RWPE2 (cell line): ENCODE data around the gene AOPEP.
A peak's percentile ranks its signal among the peaks of the same experiment; 100 is the strongest.

Experiments used
- ATAC-seq: fragments of 200-7000 bp; cut with Tn5 transposase; 3 replicates; pipeline ENCODE4 v1.9.1; 2021; ENCODE audit warnings: low read depth
- DNase-seq: peaks from one replicate; pipeline ENCODE4 v3.0.0-alpha.2; 2020; ENCODE audit warnings: low spot score
- H3K27ac ChIP-seq: fragments of 450-650 bp; 2 replicates; pipeline ENCODE4 v1.5.1; 2017; ENCODE audit warnings: mild to moderate bottlenecking; ENCODE audit not compliant: poor library complexity, severe bottlenecking
- H3K27me3 ChIP-seq: fragments of 250-450 bp; sonication (Bioruptor Pico); 2 replicates; pipeline ENCODE4 v1.5.1; 2021; ENCODE audit warnings: mild to moderate bottlenecking, moderate library complexity; ENCODE audit not compliant: insufficient read depth, poor library complexity, severe bottlenecking
- H3K36me3 ChIP-seq: fragments of 250-450 bp; sonication (Bioruptor Pico); 2 replicates; pipeline ENCODE4 v1.5.1; 2020; ENCODE audit warnings: low read depth, mild to moderate bottlenecking, moderate library complexity
- H3K4me1 ChIP-seq: fragments of 250-450 bp; sonication (Bioruptor Pico); 2 replicates; pipeline ENCODE4 v1.5.1; 2021; ENCODE audit warnings: mild to moderate bottlenecking, moderate library complexity; ENCODE audit not compliant: insufficient read depth, poor library complexity, severe bottlenecking
- H3K4me3 ChIP-seq: fragments of 250-450 bp; sonication (Bioruptor Pico); 2 replicates; pipeline ENCODE4 v1.5.1; 2021; ENCODE audit warnings: mild to moderate bottlenecking, moderate library complexity; ENCODE audit not compliant: severe bottlenecking
- H3K9me3 ChIP-seq: fragments of 250-450 bp; sonication (Bioruptor Pico); 2 replicates; pipeline ENCODE4 v1.5.1; 2021; ENCODE audit warnings: mild to moderate bottlenecking, moderate library complexity; ENCODE audit not compliant: severe bottlenecking
- TF ChIP-seq, protein P1 (sequence below): fragments of 450-650 bp; IDR thresholded peaks from one replicate; pipeline ENCODE4 v1.5.1; 2017; ENCODE audit warnings: mild to moderate bottlenecking, moderate library complexity; ENCODE audit not compliant: poor library complexity, severe bottlenecking

AOPEP gene

GRCh38 chr9:95095641-95096355 lies 369.3 kb downstream of the AOPEP start:
- Histone ChIP-seq H3K27me3 (no peaks in the 10 kb centered on the region), H3K4me1 (peaks cover 37% of the 10 kb centered on the region), H3K27ac (no peak overlapping the region), H3K9me3 (no peaks in the 10 kb centered on the region), H3K36me3 (peaks cover 9% of the 10 kb centered on the region), H3K4me3 (no peak overlapping the region)
- ATAC-seq (no peak), DNase-seq (no peak)
- TF ChIP-seq, protein P1, sequence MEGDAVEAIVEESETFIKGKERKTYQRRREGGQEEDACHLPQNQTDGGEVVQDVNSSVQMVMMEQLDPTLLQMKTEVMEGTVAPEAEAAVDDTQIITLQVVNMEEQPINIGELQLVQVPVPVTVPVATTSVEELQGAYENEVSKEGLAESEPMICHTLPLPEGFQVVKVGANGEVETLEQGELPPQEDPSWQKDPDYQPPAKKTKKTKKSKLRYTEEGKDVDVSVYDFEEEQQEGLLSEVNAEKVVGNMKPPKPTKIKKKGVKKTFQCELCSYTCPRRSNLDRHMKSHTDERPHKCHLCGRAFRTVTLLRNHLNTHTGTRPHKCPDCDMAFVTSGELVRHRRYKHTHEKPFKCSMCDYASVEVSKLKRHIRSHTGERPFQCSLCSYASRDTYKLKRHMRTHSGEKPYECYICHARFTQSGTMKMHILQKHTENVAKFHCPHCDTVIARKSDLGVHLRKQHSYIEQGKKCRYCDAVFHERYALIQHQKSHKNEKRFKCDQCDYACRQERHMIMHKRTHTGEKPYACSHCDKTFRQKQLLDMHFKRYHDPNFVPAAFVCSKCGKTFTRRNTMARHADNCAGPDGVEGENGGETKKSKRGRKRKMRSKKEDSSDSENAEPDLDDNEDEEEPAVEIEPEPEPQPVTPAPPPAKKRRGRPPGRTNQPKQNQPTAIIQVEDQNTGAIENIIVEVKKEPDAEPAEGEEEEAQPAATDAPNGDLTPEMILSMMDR, result no peak

DNA sequence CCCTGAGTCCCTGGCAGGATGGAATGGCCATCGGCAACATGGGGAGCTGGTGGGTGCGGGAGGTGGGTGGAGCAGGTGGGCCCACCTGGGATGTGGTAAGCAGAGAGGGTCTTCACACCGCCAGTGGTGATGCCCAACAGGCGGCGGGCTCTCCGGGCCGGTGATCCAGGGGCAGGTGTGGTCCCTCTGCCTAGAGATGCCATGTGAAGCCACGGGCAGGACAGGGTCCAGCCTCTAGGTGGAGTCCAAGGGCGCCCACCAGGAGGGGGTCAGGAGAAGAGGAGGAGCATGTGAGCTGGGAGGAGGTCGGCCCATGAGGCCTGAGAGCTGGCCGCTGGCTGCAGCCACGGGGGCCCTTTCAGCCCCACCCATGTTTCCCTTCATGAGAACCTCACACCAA lies 369.9 kb downstream of the AOPEP start:
- peaks cover 15% of the 10 kb centered on the region for H3K36me3 ChIP-seq
- no peak overlapping the region for H3K4me3 ChIP-seq
- TF ChIP-seq, protein P1, result no peak
- DNase-seq (no peak), ATAC-seq (no peak)
- no peaks in the 10 kb centered on the region for H3K27me3 ChIP-seq
- H3K4me1 ChIP-seq, result peaks cover 37% of the 10 kb centered on the region
- no peaks in the 10 kb centered on the region for H3K9me3 ChIP-seq
- H3K27ac ChIP-seq, result no peak overlapping the region

DNA sequence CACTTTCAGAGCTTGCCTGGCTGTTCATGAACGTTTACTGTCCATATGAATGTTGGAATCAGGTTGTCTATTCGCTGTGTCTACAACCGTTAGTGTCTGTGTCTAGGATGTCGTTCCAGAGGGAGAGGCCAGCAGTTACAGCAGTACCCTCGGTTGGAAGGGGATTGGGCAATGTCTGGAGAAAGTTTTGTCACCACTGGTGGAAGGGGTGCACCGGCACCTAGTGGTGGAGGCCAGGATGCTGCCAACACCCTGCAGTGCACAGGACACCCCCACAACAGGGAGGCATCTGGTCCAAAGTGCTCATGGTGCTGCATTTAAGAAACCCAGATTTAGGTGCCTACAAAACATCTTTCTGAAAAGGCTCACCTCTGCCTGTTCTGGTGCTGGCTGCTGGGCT lies 370.3 kb downstream of the AOPEP start:
- DNase-seq (no peak), ATAC-seq (no peak)
- no peak overlapping the region for H3K27ac ChIP-seq
- no peaks in the 10 kb centered on the region for H3K27me3 ChIP-seq
- H3K4me1 ChIP-seq, result peaks cover 37% of the 10 kb centered on the region
- no peak overlapping the region for H3K4me3 ChIP-seq
- H3K9me3 ChIP-seq, result no peaks in the 10 kb centered on the region
- TF ChIP-seq, protein P1, result peak; percentile 12
- peaks cover 18% of the 10 kb centered on the region for H3K36me3 ChIP-seq

- no peaks in the 10 kb centered on the region for H3K27me3 ChIP-seq
- H3K27ac ChIP-seq, result peak overlapping the region; percentile 95
- DNase-seq (no peak), ATAC-seq (no peak)
- TF ChIP-seq, protein P1, result no peak
- peaks cover 34% of the 10 kb centered on the region for H3K4me1 ChIP-seq
- no peaks in the 10 kb centered on the region for H3K9me3 ChIP-seq
- H3K4me3 ChIP-seq, result no peak overlapping the region
- H3K36me3 ChIP-seq, result peaks cover 18% of the 10 kb centered on the region
These were observed 370.8 kb downstream of the AOPEP start for GRCh38 chr9:95097279-95097678.

- H3K4me3 ChIP-seq, result no peak overlapping the region
- H3K9me3 ChIP-seq, result no peaks in the 10 kb centered on the region
- H3K36me3 ChIP-seq, result peaks cover 16% of the 10 kb centered on the region
- H3K27me3 ChIP-seq, result no peaks in the 10 kb centered on the region
- TF ChIP-seq, protein P1, result no peak
- peaks cover 35% of the 10 kb centered on the region for H3K4me1 ChIP-seq
- no peak for ATAC-seq
- DNase-seq, result no peak
- H3K27ac ChIP-seq, result peak overlapping the region; percentile 95
These were observed 372.0 kb downstream of the AOPEP start for GRCh38 chr9:95098391-95098921.
